Activated CD4-positive, alpha-beta T cell treated with anti-CD3 and anti-CD28 coated beads for 48 hours (primary cell): Measurements from ENCODE around the gene RSAD2.
"Not testable (repeated sequence)": the region's sequence is repeated elsewhere in the genome, so short reads cannot be mapped to it uniquely, and the experiment has no call there.

Experiments used
- DNase-seq: peaks from one replicate; pipeline ENCODE4 v3.0.0-alpha.2; 2020

Gene RSAD2

DNA sequence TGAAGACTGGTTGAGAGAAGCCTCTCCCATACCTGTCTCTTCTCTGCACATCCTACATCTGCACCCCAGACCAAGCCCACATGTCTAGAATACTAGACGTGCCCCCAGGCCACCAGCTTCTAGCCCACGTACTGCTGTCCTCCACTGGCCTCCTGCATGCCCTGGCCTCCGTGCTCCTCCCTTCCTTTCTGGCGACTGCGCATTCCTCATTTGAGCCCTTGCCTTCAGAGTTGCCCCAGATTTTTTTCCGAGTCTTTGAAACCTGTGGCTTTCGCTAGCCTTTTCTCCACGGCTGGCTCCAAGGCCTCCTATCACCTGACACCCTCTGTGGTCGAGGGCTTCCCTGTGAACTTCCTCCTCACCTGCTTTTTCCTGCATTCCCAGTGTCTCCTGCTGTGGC lies 50.9 kb downstream of the RSAD2 start:
- no peak for DNase-seq

DNA sequence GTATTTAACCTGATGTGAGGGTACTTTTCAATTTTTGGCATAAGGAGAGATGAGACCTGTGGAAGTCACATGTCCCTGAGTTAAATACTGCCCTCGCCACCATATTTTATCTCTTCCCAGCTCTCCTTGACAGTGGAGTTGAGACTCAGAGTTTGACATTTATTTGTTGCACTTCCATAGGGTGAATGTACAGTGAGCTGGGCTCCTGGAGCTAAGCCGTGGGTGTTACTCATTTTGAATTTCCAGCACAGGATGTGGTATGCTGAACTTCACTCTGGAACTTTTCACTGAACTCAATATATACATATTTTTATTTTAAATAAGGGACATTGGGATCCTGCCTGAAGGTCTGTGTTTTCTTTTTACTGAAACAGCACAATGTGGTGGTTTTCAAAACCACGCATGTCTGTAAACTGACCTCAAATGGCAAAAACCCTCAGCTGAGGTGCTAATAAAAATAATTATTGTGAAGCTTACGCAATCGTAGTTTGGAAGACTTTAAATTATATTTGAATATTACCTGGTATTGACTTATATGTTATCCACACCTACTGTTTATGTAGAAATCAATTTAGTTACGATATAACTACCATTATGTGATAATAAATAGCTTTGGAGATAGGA lies 51.7 kb downstream of the RSAD2 start:
- no peak for DNase-seq

DNA sequence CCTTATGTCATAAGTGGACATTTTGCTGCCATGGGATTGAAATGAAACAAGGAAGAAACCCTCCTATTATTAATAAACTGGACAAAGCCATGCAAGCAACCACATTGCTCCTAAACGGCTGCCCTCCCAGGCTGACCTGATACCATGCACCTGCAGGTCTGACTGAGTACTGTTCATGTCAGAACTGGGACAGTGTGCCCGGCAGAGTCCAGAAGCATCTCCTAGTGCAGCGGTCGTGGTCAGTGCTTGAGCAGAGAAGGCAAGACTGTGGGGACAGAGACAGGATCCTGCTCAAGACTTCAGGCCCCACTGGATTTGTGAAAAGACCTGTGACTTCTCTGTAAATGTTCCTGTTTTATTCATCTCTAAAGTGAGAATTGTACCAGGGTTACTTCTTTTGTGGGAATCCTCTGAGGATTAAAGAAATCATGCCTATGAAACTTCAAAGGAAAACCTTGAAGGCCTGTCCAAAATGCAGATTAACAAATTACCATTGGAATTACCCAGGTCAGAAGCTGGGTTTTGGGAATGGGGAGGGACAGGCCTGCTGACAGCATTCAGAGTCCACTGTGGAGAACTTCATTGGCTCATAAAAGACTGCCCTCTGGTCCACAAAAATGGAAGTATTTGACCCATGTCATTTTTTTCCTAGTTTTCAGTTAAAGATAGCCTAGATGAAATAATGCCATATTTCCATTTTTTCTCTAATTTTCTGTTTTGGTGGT lies 53.5 kb downstream of the RSAD2 start:
- no peak for DNase-seq

DNA sequence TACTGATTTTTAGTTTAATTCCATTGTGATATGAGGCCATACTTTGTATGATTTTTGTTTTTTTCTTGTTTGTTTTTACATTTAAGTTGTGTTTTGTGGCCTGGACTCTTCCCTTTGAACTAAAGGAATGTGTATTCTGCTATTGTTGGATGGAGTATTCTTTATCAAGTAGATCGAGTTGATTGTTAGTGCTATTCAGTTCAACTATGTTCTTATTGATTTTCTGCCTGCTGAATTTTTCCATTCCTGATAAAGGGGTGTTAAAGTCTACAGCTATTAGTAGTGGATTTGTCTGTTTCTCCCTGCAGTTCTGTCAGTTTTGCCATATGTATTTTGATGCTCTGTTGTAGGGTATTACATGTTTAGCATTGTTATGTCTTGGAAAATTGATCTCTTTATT lies 54.2 kb downstream of the RSAD2 start:
- DNase-seq = no peak

DNA sequence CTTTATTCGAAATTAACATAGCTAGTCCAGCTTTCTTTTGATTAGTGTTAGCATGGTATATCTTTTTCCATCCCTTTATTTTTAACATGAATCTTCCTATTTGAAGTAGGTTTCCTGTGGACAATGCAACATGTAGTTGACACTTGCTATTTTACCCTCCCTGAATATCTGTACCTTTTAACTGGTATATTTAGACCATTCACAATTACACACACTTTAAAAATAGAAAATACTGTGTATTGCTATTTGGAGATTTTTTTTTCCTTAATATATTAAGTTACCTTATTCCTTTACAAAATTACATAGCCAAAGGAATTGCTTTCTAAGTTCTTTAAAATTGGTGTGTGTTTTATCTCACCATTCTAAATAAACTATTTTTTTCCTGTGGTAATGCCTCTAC lies 54.6 kb downstream of the RSAD2 start:
- no peak for DNase-seq

DNA sequence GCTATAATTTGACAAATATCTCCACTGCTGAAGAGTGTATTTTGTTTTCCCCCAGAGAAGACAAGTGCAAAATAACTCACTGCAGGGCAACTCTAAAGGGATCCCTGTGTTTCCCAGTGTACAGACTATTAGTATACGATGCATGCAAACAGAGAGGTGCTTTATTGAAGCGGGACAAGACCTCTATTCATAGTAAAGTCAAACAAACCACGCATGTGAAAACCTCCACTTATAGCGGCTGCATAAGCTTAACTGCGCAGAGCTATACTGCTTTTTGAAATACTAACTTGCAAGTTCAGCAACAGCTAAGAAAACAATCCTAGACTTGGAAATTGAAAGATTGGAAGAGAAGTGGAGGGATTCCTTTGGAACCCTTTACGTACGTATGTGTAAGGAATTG lies 55.3 kb downstream of the RSAD2 start:
- no peak for DNase-seq

DNA sequence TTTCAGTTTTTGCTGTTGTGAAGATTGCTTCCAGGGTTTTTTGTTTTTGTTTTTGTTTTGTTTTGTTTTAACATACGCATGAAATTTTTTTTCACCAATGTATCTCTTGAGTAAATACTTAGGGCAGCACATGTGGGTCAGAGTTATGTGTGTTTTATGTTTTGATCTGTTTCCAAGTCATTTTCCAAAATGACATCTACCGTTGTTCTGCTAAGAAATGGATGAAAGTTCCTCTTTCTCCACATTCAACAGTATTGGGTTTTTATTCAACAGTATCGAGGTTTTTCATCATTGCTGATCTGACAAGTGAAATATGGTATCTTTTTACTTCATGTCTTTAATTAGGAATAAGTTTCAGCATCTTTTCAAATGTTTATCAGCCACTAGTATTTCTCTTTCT lies 56.3 kb downstream of the RSAD2 start:
- no peak for DNase-seq

DNA sequence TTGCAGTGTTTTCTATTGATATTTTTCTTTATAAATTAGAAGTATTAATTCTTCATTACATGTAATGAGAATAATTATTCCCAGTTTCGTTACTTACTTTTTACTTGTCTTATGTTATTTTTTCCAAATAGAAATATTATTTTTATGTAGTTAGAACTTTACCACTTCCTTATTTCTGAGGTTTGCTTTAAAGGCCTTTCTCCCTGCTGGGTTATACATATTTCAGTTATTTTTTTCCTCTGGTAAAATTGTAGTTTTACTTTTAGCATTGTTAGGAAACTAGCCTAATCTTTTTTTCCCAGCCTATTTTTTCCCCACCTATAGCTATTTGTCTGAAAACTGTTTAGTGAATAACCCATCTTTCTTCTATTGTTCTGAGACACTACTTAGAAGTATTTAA lies 56.8 kb downstream of the RSAD2 start:
- no peak for DNase-seq

DNA sequence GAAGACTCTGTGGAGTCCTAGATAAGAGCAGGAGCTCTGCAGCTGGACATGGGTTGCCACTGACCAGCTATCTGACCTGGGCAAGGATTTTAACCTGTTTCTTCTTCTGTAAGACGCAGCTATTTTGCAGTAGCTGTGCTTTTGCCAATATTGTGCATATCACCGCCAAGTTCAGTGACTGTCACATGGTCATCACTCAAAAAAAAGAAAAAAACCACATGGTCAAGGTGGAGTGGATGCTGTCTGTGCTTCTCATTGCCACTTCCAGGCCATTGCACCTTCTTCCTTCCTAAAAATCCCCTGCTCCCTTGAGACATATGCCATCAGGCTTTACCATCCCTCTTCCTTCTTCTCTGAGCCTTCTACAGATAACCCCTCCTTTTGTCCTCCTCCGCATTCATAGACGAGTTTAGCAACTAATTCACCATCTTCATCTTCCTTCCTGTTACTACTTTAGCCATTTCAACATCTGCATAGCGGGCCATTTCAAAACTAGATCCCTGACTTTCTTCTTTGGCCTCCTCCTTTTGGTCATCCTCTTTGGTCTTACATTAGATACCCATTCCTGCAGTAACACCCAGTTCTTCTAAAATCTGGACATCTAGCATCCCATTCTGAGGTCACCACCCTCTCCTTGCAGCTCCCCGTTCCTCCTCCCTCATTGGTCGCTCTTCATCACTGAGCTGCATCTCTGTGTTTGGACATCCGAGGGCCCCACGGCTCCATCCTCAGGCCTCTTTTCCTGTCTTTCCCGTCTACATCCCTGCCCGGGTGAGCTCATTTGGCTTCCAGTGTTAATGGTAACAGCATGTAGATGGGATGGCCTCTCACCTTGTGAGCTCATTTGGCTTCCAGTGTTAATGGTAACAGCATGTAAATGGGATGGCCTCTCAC lies 57.4 kb downstream of the RSAD2 start:
- no peak for DNase-seq

DNA sequence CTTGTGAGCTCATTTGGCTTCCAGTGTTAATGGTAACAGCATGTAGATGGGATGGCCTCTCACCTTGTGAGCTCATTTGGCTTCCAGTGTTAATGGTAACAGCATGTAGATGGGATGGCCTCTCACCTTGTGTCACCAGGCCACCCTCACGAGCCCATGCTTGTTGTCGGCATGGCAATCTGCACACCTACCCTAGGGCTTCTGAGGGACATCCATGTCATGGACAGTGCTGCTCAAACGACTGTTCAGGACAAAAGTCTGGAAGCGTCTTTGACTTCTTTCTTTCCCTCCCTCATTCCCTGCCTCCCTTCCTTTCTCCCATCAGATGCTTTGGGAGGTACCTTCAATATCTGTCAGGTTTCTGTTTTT lies 58.1 kb downstream of the RSAD2 start:
- not testable (repeated sequence) for DNase-seq

DNA sequence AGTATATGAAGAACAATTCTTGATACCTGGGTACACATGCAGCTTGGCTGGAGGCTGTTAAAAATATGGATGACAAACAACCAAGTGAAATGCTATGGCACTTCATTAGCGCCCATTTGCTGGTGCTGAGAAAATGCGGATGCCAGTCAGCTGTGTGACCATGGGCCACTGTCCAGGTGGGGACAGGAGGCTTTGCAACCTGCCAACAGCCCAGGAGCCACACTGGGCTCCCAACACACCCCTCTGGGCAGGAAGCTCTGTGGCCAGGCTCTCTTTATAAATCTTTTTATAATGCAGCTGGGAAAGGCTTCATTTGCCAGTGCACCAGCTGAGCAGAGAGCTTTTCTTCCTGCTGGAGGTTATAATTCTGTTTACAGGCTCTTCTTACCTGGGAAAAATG lies 59.6 kb downstream of the RSAD2 start:
- DNase-seq = no peak

DNA sequence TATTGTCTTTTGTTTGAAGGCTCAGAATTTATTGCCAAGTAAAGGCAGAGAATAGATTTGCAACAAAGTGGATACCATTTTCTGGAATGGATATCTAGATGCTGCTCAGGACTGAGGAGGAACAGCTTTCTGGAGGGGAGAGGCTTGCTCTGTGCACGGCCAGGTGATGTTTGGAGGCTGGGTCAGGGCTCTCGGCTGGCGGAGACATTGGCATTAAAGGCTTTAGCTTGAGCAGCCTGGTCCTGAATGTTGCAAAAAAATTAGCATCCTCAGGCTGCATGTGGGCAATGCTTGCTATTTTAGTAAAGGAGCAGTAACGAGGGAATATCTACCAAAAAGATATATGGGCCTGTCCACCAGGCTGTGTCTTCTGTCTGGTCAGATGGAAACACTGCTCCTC lies 60.0 kb downstream of the RSAD2 start:
- no peak for DNase-seq

DNA sequence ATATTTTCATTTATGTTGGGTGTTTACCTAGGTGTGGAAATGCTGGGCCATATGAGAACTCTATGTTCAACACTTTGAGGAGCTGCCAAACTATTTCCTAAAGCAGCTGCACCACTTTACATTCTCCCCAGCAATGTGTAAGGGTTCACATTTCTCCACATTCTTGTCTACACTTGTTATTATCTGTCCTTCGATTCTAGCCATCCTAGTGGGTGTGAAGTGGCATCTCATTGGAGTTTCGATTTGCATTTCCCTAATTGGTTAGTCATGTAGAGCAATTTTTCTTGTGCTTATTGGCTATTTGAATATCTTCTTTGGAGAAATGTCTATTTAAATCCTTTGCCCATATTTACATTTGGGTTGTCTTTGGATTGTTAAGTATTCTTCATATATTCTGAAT lies 61.5 kb downstream of the RSAD2 start:
- no peak for DNase-seq

DNA sequence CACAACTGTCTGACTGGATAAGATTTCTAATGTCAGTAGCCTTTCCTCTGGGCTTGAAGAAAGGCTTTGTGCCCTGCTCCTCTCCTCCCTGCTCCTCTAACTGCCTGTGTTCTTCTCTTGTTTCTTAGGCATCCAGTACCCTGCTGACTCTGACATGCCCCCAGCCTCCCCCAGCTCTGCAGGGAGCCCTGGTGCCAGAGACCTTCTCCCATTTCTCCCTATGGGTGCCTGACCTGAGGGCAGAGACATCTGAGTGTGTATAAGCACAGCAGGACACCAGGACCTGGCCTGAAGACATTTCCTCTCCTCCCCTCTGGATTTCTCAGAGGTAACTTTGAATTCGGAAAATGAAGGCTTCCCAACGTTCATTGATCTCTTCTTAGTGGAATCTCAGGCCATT lies 63.2 kb downstream of the RSAD2 start:
- DNase-seq = no peak

DNA sequence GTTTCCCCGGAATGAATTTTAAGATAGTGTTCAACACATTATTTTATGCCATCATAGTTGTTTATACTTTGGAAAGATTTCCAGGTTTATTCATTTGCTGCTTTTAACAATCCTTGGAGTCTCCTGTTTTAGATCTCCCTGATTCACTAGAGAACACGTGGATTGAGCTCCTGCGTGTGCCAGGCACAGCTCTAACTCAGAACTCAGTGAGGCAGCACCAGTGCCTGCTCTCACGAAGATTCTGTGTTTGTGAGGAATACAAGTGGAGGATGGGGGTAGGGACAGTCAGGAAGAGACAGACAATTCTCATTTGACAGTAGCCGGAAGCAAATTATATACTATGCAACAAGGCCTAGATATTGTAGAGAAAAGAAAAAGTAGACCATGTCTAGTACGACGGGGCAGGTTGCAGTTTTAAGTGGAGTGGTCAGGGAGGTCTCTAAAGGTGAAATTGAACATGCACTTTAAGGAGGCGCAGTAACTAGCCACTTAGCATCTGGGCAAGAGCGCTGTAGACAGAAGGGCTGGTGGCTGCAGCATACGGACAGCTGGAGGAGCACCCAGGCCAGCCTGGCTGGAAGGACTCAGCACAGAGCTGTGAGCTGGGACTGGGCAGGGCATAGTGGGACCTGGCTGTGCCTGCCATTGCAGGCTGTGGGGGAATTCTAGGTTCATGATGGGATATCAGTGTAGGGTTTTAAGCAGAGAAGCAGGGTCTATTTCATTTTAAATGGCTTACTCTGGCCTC lies 63.9 kb downstream of the RSAD2 start:
- no peak for DNase-seq

DNA sequence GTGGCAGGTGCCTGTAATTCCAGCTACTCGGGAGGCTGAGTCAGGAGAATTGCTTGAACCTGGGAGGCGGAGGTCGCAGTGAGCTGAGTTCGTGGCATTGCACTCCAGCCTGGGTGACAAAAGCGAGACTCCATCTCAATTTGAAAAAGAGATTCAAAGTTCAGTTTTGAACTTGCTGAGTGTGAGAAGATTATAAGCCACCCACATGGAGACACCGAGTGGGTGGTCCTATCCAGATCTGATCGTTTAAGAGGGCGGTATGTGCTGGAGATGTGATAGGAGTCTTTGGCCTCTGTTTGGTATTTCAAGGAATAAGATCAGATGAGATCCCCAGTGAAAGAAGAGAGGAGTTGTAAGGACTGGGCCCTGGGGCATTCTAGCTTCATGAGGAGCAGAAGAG lies 65.3 kb downstream of the RSAD2 start:
- no peak for DNase-seq

DNA sequence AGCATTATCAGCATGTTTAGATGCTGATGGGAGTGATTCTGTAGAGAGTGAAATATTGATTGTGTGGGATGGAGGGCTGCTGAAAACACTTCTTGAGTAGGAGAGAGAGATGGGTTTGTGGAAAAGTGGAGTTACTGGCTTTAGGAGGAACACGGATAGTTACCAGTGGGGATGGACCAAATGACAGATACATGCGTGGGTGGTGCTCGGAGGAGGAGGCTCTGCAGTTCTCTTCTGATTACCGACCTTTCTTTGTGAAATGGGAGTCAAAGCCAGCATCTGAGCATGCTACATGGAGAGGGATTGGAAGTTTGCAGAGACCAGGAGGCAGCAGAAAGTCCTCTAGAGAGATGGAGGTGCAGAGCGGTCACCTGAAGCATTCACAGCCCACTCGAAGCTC lies 65.9 kb downstream of the RSAD2 start:
- no peak for DNase-seq

DNA sequence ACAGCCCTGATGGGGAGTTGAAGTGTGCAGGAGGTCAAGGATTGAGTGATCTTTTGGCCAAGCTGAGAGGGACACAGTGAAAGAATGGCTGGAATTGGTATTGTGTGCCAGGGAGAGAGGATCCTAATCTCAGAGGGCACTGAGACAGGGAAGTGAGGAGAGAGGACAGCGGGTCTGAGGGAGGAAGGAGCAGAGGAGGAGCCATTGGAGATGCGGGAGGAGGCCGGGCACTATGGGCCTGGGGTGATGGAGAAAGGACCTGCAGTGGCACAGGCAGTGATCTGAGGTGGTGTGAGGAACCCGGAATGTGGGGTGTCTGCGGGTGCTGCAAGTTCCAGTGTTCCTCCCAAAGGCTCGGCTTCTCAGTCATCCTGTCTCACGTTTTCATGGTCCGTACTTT lies 66.4 kb downstream of the RSAD2 start:
- no peak for DNase-seq

DNA sequence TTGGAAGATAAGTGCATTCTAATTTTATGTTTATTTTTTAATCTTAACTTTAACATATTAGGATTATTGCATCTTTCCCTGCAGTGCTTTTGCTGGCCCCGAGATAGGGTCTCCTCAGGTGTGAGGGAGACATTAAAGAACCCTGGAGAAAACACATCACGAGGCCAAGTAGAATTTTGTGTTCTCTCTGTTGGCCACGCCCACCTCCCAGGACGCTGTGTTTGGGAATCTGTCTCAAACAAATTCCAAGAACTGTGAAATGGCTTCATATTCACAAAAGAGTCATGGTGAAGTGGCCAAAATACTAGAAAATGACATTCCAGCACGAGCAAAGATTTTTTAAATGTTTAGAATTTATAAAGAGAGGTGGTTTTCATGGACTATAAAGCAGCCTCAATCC lies 67.0 kb downstream of the RSAD2 start:
- no peak for DNase-seq

DNA sequence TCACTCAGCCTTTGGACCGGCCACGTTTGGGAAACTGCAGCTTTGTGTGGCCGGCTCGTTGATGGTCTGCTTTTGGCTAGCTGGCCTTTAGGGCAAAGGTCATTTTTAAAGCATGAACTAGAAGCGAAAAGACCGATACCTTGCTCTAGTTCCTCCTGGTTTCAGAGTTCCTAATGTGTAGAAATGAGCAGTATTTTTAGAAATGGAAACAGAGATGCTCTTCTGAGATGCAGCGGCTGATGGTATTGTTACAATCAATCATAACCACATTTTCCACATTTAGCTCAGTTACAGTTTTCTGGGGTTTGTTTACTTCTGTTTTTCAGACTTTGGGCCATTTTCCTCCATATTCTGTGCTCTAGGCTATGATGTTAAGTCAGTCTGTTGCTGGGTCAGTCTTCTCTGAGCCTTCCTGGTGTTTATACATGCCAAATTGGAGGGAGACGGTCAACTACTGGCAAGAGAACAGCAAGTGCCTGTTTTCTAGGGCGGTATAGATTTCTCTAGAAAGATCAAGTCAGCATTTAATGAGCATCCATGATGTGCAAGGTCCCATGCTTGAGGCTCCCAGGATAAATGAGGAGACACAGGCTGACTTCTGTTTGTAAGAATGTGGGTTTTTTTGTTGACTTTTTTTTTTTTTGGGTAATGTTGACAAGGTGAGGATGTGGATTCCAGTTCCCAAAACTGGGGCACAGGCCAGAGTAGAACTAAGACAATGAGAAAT lies 67.7 kb downstream of the RSAD2 start:
- no peak for DNase-seq

DNA sequence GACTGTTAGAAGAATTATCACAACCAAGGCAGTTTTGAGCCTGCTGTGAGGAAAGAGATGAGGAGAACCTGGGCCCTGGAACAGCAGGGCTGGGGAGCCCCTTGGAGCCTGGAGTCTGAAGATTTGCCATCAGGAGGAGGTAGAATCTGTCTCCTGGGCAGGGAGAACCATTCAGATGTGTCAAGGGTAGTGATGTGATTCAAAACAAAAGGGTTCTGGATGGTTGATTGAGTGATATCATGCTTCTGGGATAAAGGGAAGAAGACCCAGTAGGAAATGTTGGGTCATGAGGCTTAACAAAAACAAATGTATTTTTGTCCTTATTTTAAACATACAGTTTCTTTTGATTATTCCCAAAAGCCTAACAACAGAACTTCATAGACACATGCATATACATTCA lies 68.2 kb downstream of the RSAD2 start:
- DNase-seq = no peak

DNA sequence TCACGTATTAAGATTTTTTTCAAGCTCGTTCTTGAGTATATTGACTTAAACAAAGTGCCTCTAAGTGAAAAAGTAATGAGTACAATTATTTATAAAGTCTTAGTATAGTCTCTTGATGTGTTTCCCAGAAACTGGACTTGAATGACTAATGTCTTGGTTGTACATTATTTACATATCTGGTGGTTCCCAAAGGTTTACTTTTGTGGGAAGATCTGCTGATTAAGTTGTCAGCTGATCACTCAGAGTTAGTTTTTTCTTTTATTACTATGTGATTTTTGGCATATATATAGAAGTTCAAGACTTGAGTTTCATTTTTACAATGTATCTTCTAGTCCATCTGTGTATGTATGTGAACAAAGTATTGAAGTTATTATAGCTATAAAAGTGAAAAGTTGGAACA lies 69.1 kb downstream of the RSAD2 start:
- no peak for DNase-seq
